Suprapubic skin (tissue), 4 donors: ENCODE measurements around the gene MBNL2. TPM values are rescaled to one million over a fixed set of nuclear protein-coding genes. Genes with fewer than 3 reads are reported as not detected.

Experiments
- DNase-seq, 2 donors: peaks; one replicate each; pipeline ENCODE4 v3.0.0-alpha.2; 2019; ENCODE audit warnings: low spot score in 2 of 2
- H3K27ac ChIP-seq: fragments of 200-600 bp; sonication (generic); one replicate; pipeline ENCODE4 v1.5.1; 2019
- H3K27me3 ChIP-seq: fragments of 200-600 bp; sonication (generic); one replicate; pipeline ENCODE4 v1.5.1; 2019
- H3K36me3 ChIP-seq: fragments of 200-600 bp; sonication (generic); one replicate; pipeline ENCODE4 v1.5.1; 2019
- H3K4me1 ChIP-seq: fragments of 200-600 bp; sonication (generic); one replicate; pipeline ENCODE4 v1.5.1; 2019
- H3K4me3 ChIP-seq: fragments of 200-600 bp; sonication (generic); one replicate; pipeline ENCODE4 v1.5.1; 2019; ENCODE audit warnings: mild to moderate bottlenecking
- H3K9me3 ChIP-seq: fragments of 200-600 bp; sonication (generic); one replicate; pipeline ENCODE4 v1.5.1; 2019
- CTCF ChIP-seq, 2 donors: fragments of 200-600 bp in 1 of 2; fragments of 450-650 bp in 1 of 2; sonication (generic) in 1 of 2; IDR thresholded peaks; one replicate each; pipeline ENCODE4 v1.5.1; 2016 to 2019; ENCODE audit warnings: antibody characterized with exemption in 2 of 2, mild to moderate bottlenecking in 1 of 2, moderate library complexity in 1 of 2
- EP300 ChIP-seq: sonication (generic); formaldehyde crosslinking; IDR thresholded peaks from one replicate; pipeline ENCODE4 v1.6.1; 2017; ENCODE audit warnings: antibody characterized with exemption
- POLR2A ChIP-seq, 2 donors: fragments of 450-650 bp; IDR thresholded peaks; one replicate each; pipeline ENCODE4 v1.6.1; 2017; ENCODE audit warnings: antibody characterized with exemption in 2 of 2, mild to moderate bottlenecking in 2 of 2, moderate library complexity in 2 of 2
- POLR2AphosphoS5 ChIP-seq, 3 donors: sonication (generic); formaldehyde crosslinking; IDR thresholded peaks; one replicate each; pipeline ENCODE4 v1.6.1; 2017; ENCODE audit warnings: antibody characterized with exemption in 3 of 3
- WGBS: methylation state at CpG from one replicate; pipeline ENCODE4 v1.1.5; 2018; 5-methylcytosine and 5-hydroxymethylcytosine counted together
- total RNA-seq, 4 donors: library from RNA; depleted of rRNA; stranded (reverse); fragments of >200 nt; gene quantifications; one replicate each; pipeline ENCODE4 v1.1.0, GENCODE V29; 2016

MBNL2 gene
- total RNA-seq, 4 donors from 2014 or later = 64.2 to 92.4 (median 73.4) TPM

DNA sequence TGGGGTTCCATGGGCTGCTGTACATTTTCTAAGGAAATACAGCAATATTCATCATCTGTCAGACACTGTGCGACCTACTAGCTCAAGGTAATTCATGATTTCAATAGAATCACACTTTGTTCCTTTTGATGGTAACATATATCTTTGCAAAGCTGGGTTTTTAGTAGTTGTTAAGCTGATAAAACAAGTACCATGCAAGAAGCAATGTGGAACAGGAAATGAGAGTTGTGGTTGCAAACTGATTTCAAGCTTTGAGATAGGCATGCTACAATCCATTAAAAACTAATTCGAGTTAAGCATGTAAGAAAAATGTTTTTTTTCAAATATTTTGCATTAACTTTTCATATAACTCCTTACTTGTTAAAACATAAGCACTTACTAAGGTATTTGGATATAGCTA lies 6.8 kb upstream of the MBNL2 start:
- no peaks in the 10 kb centered on the region for H3K9me3 ChIP-seq
- no peak overlapping the region for H3K4me3 ChIP-seq
- peaks cover 5% of the 10 kb centered on the region for H3K4me1 ChIP-seq
- H3K27ac ChIP-seq = no peak overlapping the region
- TF ChIP-seq POLR2AphosphoS5 (IDR thresholded peaks at IDR 0.05) = no peak
- no peak for TF ChIP-seq CTCF (IDR thresholded peaks at IDR 0.05)
- no peak for TF ChIP-seq EP300
- TF ChIP-seq POLR2A (IDR thresholded peaks at IDR 0.05) = no peak
- no peaks in the 10 kb centered on the region for H3K27me3 ChIP-seq
- H3K36me3 ChIP-seq = no peaks in the 10 kb centered on the region
- WGBS = 84% methylated on average over 2 of the region's 2 CpGs
- DNase-seq = no peak

DNA sequence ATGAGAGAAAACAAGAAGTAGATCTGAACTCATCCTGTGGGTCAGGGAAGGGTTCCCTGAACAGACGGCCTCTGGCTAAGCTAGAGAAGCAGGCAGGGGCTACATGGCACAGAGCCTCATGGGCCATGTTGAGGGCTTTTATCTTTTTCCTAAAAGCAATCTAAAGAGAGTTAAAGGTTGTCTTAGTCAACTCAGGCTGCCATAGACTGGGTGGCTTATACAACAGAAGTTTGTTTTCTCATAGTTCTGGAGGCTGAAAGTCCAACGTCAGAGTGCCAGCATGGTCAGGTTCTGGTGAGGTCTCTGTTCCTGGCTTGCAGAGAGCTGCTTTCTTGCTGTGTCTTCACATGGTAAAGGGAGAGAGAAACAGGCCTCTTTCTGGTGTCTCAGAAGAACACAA lies 2.9 kb upstream of the MBNL2 start:
- DNase-seq = no peak
- TF ChIP-seq CTCF (IDR thresholded peaks at IDR 0.05) (no peak), EP300 (no peak), POLR2AphosphoS5 (IDR thresholded peaks at IDR 0.05) (no peak), POLR2A (IDR thresholded peaks at IDR 0.05) (no peak)
- H3K36me3 ChIP-seq = no peaks in the 10 kb centered on the region
- WGBS = 77% methylated on average over 2 of the region's 2 CpGs
- H3K4me1 ChIP-seq = peaks cover 17% of the 10 kb centered on the region
- H3K4me3 ChIP-seq = no peak overlapping the region
- no peaks in the 10 kb centered on the region for H3K27me3 ChIP-seq
- H3K27ac ChIP-seq = no peak overlapping the region
- H3K9me3 ChIP-seq = no peaks in the 10 kb centered on the region

- H3K4me3 ChIP-seq = no peak overlapping the region
- 46% methylated on average over 3 of the region's 3 CpGs for WGBS
- H3K4me1 ChIP-seq = peaks cover 25% of the 10 kb centered on the region
- TF ChIP-seq POLR2AphosphoS5 (IDR thresholded peaks at IDR 0.05) (no peak), CTCF (IDR thresholded peaks at IDR 0.05) (no peak), EP300 (no peak), POLR2A (IDR thresholded peaks at IDR 0.05) (no peak)
- no peaks in the 10 kb centered on the region for H3K27me3 ChIP-seq
- peak overlapping the region; percentile 21 for H3K27ac ChIP-seq
- no peaks in the 10 kb centered on the region for H3K36me3 ChIP-seq
- DNase-seq = no peak
- no peaks in the 10 kb centered on the region for H3K9me3 ChIP-seq
These were observed 1.8 kb upstream of the MBNL2 start for GRCh38 chr13:97220151-97220900.

- H3K27ac ChIP-seq = peak overlapping the region; percentile 96
- TF ChIP-seq CTCF (IDR thresholded peaks at IDR 0.05) (no peak), EP300 (no peak), POLR2A (IDR thresholded peaks at IDR 0.05) (no peak), POLR2AphosphoS5 (IDR thresholded peaks at IDR 0.05) (no peak)
- 73% methylated on average over 2 of the region's 2 CpGs for WGBS
- H3K4me1 ChIP-seq = peaks cover 32% of the 10 kb centered on the region
- no peaks in the 10 kb centered on the region for H3K36me3 ChIP-seq
- DNase-seq = no peak
- no peaks in the 10 kb centered on the region for H3K27me3 ChIP-seq
- no peaks in the 10 kb centered on the region for H3K9me3 ChIP-seq
- H3K4me3 ChIP-seq = no peak overlapping the region
These were observed 1.1 kb upstream of the MBNL2 start for GRCh38 chr13:97221046-97221445.

GRCh38 chr13:97221466-97221865 lies 667 bp upstream of the MBNL2 start:
- Histone ChIP-seq H3K4me3 (peak overlapping the region; percentile 57), H3K9me3 (no peaks in the 10 kb centered on the region), H3K27ac (peak overlapping the region; percentile 96), H3K27me3 (no peaks in the 10 kb centered on the region), H3K36me3 (no peaks in the 10 kb centered on the region), H3K4me1 (peaks cover 36% of the 10 kb centered on the region)
- DNase-seq = no peak
- 19% methylated on average over 6 of the region's 6 CpGs for WGBS
- no peak for TF ChIP-seq EP300
- no peak for TF ChIP-seq CTCF (IDR thresholded peaks at IDR 0.05)
- no peak for TF ChIP-seq POLR2AphosphoS5 (IDR thresholded peaks at IDR 0.05)
- TF ChIP-seq POLR2A (IDR thresholded peaks at IDR 0.05) = no peak
